Thoracic aorta (tissue), 2 donors: ENCODE measurements around the gene CEBPB. TPM values are rescaled to one million over a fixed set of nuclear protein-coding genes. Genes with fewer than 3 reads are reported as not detected.

Experiments
- ATAC-seq: fragments of 150-250 bp; one replicate; pipeline ENCODE4 v1.8.0; 2017; ENCODE audit warnings: low read depth; ENCODE audit not compliant: insufficient number of reproducible peaks, low FRiP score
- DNase-seq: peaks from one replicate; pipeline ENCODE4 v3.0.0-alpha.2; 2020; ENCODE audit warnings: low spot score
- H3K27ac ChIP-seq, 2 donors: fragments of 200-600 bp; sonication (generic); 1 replicate in 1 of 2; 2 replicates in 1 of 2; pipeline ENCODE4 v1.5.1; 2016; ENCODE audit warnings: mild to moderate bottlenecking in 2 of 2, moderate library complexity in 2 of 2
- H3K27me3 ChIP-seq: fragments of 200-600 bp; sonication (generic); replicated peaks from 2 replicates; pipeline ENCODE4 v1.6.0; 2016; ENCODE audit warnings: mild to moderate bottlenecking; ENCODE audit not compliant: insufficient read depth
- H3K36me3 ChIP-seq: fragments of 200-600 bp; sonication (generic); one replicate; pipeline ENCODE4 v1.5.1; 2016
- H3K4me1 ChIP-seq, 2 donors: fragments of 200-600 bp; sonication (generic); 1 replicate in 1 of 2; 2 replicates in 1 of 2; pipeline versions ENCODE4 v1.5.1 to v1.6.0; 2016; ENCODE audit warnings: low read depth in 2 of 2, mild to moderate bottlenecking in 1 of 2; ENCODE audit not compliant: control insufficient read depth in 1 of 2
- H3K4me3 ChIP-seq: fragments of 200-600 bp; sonication (generic); 2 replicates; pipeline ENCODE4 v1.5.1; 2016; ENCODE audit warnings: mild to moderate bottlenecking
- H3K9me3 ChIP-seq: fragments of 200-600 bp; sonication (generic); 2 replicates; pipeline ENCODE4 v1.5.1; 2016
- CTCF ChIP-seq: fragments of 200-600 bp; sonication (generic); IDR thresholded peaks from one replicate; pipeline ENCODE4 v1.5.1; 2019; ENCODE audit warnings: antibody characterized with exemption
- total RNA-seq, 2 donors: library from RNA; depleted of rRNA; stranded (reverse); fragments of >200 nt; gene quantifications; one replicate each; pipeline versions ENCODE4 v1.1.0 to v1.2.3, GENCODE V29; 2016

Gene CEBPB
- 100 to 1,000 TPM; 113 to 255 TPM for total RNA-seq

GRCh38 chr20:50190251-50191064 lies at the start of gene CEBPB:
Gene CEBPB, plus strand, starts transcription at chr20:50190830. Its CDS starts 204 bp downstream, at chr20:50191034.
- DNase-seq (peak; percentile 55), ATAC-seq (peak; percentile 32)
- H3K36me3 ChIP-seq = peaks cover 15% of the 10 kb centered on the region
- no peaks in the 10 kb centered on the region for H3K9me3 ChIP-seq
- peak; percentile 95 for TF ChIP-seq CTCF
- no peaks in the 10 kb centered on the region for H3K27me3 ChIP-seq
- H3K4me1 ChIP-seq = peaks cover 15 to 32% of the 10 kb centered on the region in 2 donors
- peak within 1 kb of the TSS; percentile 79 for H3K4me3 ChIP-seq
- peak within 1 kb of the TSS; percentile 93 to 99 for H3K27ac ChIP-seq

GRCh38 chr20:50141018-50141675 lies 49.5 kb upstream of the CEBPB start:
- H3K4me1 ChIP-seq = peaks cover 6% of the 10 kb centered on the region in 2 donors
- DNase-seq (no peak), ATAC-seq (no peak)
- H3K9me3 ChIP-seq = no peaks in the 10 kb centered on the region
- no peak overlapping the region for H3K27ac ChIP-seq
- no peaks in the 10 kb centered on the region for H3K27me3 ChIP-seq
- TF ChIP-seq CTCF = no peak
- no peak overlapping the region for H3K4me3 ChIP-seq
- H3K36me3 ChIP-seq = peaks cover 13% of the 10 kb centered on the region

GRCh38 chr20:50141811-50142561 lies 48.6 kb upstream of the CEBPB start:
- DNase-seq = no peak
- no peaks in the 10 kb centered on the region for H3K9me3 ChIP-seq
- no peak for TF ChIP-seq CTCF
- H3K4me1 ChIP-seq = peaks cover 6 to 12% of the 10 kb centered on the region in 2 donors
- no peak overlapping the region for H3K4me3 ChIP-seq
- H3K36me3 ChIP-seq = peaks cover 13% of the 10 kb centered on the region
- no peak for ATAC-seq
- no peak overlapping the region for H3K27ac ChIP-seq
- no peaks in the 10 kb centered on the region for H3K27me3 ChIP-seq

GRCh38 chr20:50142812-50143211 lies 47.8 kb upstream of the CEBPB start:
- no peak overlapping the region for H3K4me3 ChIP-seq
- H3K27me3 ChIP-seq = no peaks in the 10 kb centered on the region
- H3K9me3 ChIP-seq = no peaks in the 10 kb centered on the region
- DNase-seq (no peak), ATAC-seq (no peak)
- H3K36me3 ChIP-seq = peaks cover 13% of the 10 kb centered on the region
- TF ChIP-seq CTCF = no peak
- H3K27ac ChIP-seq = no peak overlapping the region
- peaks cover 13 to 14% of the 10 kb centered on the region in 2 donors for H3K4me1 ChIP-seq

- Histone ChIP-seq H3K9me3 (no peaks in the 10 kb centered on the region), H3K4me1 (peaks cover 14 to 16% of the 10 kb centered on the region in 2 donors), H3K27me3 (no peaks in the 10 kb centered on the region), H3K27ac (peak overlapping the region; percentile 60 to 65), H3K4me3 (no peak overlapping the region), H3K36me3 (peaks cover 13% of the 10 kb centered on the region)
- peak; percentile 75 for ATAC-seq
- no peak for DNase-seq
- no peak for TF ChIP-seq CTCF
Observed at GRCh38 chr20:50144362-50144761, 46.3 kb upstream of the CEBPB start.
